ENCODE measurements around the gene PLAC1.

The PLAC1 gene

DNA sequence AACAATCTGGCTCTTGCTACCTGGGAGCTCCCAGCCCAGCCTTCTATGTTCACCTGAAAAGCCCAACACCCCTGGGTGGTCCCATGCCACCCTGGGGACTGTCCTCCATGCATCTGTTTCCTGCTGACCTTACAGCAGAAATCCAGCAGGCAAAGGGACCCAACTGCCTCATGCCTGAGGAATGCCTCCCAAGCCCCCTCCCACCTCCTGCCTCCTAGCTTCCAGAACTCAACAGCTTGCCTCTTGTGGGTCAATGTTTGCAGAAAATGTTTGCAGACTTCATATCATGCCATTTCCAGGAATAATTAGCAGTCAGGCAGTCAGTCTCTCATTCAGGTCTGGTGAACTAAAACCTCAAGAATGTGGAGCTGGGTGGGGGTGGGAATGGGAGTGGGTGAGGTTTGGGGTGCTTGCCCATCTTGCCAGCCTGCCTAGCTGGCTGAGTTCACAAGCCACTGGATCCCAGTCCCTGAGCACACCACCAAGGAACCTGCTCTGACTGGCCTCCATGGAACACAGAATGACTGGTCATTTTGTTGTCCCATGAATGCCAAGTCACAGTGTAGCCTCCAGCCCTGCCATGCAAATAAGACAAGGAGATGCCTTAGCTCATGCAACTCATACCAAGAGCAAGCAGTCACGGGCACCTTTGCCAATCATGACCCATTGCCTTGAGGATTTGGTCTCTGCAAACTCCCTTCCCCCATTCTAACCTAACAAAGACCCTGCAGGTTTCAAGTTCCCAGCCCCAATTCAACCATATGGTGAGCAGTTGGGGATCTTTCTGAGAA is 12.1 kb upstream of the PLAC1 start:
- DNase-seq (ENCODE audit: low read depth), result no peak

- DNase-seq (ENCODE audit: low read depth), result no peak
Observed at GRCh38 chrX:134669378-134670098, 11.3 kb upstream of the PLAC1 start.

GRCh38 chrX:134664202-134664601 is 5.9 kb upstream of the PLAC1 start:
- no peak for DNase-seq (ENCODE audit: low read depth)

DNA sequence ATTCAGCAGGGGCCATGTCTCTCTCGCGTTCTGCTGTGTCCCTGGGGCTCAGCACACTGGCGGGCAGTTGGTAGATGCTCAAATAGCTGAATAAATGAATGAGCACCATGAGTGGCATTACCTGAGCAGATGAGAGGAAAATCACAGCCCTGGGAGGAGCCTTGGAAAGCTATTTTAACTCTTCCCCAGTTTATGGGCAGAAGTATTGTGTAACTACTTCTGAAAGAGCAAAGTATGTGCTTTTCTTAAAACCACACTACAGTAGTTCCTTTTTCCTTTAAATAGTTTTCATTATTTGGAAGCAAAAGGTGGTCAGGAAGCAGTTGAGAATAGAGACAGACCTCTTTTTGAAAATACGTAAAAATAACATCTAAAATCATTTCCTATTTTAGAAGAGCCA is 3.0 kb upstream of the PLAC1 start:
- no peak for DNase-seq (ENCODE audit: low read depth)

DNA sequence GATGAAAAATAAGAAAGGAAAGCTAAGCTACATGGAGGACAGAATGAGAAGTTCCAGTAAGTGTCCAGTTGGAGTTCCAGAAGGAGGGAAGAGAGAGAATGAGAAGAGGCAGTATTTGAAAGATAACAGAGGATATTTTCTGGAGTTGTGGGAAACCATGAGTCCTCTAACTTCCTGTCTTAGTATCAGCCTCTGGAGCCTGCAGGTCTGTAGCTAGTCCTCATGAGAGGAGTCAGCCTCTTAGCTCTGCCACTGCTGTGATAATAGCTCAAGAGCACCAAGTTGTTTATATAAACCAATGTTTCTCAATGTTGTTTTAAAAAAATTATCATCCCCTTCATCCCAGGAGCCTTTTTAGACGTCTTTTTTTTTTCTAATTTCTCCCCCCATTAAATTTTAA is 2.4 kb upstream of the PLAC1 start:
- no peak for DNase-seq (ENCODE audit: low read depth)

- DNase-seq (ENCODE audit: low read depth), result no peak
Observed at GRCh38 chrX:134659761-134660160, 1.5 kb upstream of the PLAC1 start.

DNA sequence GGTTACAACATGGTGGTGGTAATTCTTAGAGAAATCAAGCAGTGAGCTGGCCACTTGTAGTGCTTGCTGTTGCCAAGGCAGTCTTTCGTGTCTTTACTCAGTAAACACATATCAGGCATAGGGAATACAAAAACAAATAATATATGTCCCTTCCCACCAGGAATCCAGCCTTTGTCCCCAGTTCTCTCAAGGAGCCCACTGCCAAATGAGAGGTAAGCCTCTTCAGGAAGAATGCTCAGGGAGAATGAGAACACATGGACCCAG is 421 bp upstream of the PLAC1 start:
- DNase-seq (ENCODE audit: low read depth), result no peak

DNA sequence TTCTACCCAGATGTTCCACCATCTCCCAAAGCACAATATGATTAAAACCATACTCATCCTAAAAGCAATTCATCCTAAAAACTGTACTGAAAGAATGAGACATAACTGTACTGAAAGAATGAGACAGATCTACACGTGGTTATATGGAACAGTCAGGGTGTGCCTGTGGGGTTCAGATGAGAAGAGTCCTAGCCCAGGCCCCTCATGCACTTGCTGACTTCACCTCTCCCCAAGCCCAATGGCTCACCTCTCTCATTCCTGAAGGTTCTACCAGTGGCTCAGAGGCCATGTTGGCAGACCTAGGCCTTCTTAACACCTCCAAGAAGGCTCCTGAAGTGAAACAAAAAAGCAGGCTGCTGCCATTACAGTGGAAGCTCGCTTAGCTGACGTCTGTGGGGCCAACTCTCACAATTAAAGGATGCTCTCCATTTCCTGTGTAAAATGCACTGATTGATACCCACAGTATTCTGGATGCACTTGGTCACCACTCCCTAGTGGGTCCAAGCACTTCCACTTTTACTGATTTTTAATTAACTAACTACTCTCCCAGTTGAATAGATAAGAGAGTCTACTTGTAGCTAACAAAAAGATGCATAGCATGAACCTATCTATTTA is 3.8 kb downstream of the PLAC1 start:
- no peak for DNase-seq (ENCODE audit: low read depth)

DNA sequence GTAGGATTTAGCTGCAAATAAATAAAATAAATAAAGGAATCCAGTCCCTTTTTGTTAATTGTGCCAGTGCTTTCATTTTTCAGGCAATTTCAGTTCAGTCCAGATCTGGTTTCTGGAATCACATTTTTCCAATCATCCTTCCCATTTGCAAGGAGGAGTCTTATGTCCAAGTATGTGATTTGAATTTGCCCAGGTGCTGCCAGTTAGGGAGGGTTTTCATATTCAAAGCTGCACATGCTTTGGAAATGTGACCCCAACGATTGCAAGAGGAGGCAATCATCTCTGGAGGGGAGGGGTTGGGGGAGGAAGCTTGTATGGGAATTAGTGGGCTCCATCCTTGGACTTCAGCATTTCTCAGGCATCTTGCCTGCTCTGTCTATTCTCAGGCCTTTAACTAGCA is 4.4 kb downstream of the PLAC1 start:
- DNase-seq (ENCODE audit: low read depth), result no peak

DNA sequence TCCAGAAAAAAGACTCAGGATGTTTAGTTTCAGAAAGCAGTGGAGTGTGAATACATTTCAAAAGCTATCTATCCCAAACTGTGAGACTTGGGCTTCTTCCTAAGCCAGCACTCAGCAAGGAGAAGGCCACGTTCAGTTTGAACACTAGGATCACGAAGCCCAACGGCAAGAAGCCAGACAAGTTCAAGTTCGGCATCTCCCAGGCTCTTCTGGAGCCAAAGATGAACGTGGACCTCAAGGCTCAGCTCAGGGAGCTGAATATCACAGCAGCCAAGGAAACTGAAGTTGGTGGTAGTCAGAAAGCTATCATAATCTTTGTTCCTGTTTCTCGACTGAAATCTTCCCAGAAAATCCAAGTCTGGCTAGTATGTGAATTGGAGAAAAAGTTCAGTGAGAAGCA is 7.6 kb downstream of the PLAC1 start:
- DNase-seq (ENCODE audit: low read depth), result no peak

- DNase-seq (ENCODE audit: low read depth), result no peak
Observed at GRCh38 chrX:134649770-134650169, 8.5 kb downstream of the PLAC1 start.

DNA sequence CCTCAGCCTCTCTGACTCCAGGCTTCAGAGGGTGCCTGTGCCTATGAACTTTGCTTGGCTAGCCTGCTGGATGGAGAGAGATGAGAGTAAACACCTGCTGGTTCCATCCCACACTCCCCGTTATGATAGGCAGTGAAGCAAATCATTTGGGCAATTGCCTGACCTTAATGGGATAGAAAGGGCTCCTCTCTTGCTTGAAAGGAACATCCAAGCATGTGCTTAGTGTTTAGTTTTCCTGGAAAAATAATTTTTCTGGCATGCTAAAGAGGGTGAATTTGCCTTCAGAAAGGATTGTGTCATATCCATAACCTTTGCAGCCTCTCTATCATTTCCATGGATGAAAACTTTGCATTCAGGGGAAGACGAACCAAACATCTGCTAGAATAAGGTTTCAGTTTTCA is 10.8 kb downstream of the PLAC1 start:
- DNase-seq (ENCODE audit: low read depth), result no peak

- DNase-seq (ENCODE audit: low read depth), result no peak
Observed at GRCh38 chrX:134646691-134647090, 11.6 kb downstream of the PLAC1 start.

- DNase-seq (ENCODE audit: low read depth), result no peak
Observed at GRCh38 chrX:134645936-134646543, 12.2 kb downstream of the PLAC1 start.

- no peak for DNase-seq (ENCODE audit: low read depth)
Observed at GRCh38 chrX:134642386-134642785, 15.9 kb downstream of the PLAC1 start.

GRCh38 chrX:134641346-134641745 is 16.9 kb downstream of the PLAC1 start:
- DNase-seq (ENCODE audit: low read depth), result no peak

DNA sequence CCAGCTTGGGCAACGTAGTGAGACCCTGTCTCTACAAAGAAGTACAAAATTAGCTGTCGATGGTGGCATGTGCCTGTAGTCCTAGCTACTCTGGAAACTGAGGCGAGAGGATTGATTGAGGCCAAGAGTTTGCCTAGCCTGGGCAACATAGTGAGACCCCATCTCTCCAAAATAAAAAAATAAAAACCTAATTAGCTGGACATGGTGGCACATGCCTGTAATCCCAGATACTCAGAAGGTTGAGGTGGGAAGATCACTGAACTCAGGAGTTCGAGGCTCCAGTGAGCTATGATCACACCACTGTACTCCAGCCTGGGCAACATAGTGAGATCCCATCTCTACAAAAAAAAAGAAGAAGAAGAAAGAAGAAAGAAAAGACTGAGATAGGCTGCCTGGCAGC is 17.4 kb downstream of the PLAC1 start:
- no peak for DNase-seq (ENCODE audit: low read depth)

- no peak for DNase-seq (ENCODE audit: low read depth)
Observed at GRCh38 chrX:134636851-134637250, 21.4 kb downstream of the PLAC1 start.

GRCh38 chrX:134634691-134635090 is 23.6 kb downstream of the PLAC1 start:
- DNase-seq (ENCODE audit: low read depth), result no peak

DNA sequence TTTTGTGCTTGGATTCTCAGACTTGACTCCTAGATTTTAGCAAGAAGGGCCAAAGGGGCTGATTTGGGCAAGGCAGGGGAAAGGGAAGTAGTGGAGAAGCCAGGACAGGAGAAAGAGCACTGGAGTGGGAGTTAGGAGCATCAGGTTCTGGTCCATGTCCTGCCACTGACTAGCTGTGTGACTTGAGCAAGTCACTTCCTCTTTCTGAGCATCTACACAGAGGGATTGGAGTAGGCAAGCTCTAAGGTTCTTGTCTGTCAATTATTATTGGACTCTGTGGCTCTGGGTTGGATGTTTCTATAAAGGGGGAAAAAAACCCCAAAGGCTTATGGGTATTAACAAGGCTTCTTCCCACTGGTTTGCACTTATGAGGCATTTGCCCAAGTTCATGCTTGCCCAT is 24.4 kb downstream of the PLAC1 start:
- no peak for DNase-seq (ENCODE audit: low read depth)

DNA sequence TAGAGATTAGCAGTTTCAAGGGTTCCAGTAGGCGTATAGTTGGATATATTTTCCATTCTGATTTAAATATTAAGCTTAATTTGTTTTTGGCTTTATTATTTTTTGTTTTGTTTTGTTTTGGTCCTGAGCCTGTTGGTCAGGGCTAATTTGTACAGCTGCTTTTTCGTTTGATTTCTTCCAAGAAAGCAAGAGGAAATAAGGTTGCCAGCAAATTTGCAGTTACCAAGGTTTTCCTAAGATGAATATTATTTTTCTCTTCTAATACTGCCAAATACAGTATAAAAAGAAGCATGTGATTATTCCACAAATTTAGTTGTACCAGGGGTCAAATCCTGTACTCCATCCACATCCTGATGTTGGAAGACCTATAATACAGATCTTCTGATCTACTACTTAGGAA is 24.9 kb downstream of the PLAC1 start:
- DNase-seq (ENCODE audit: low read depth), result no peak

DNA sequence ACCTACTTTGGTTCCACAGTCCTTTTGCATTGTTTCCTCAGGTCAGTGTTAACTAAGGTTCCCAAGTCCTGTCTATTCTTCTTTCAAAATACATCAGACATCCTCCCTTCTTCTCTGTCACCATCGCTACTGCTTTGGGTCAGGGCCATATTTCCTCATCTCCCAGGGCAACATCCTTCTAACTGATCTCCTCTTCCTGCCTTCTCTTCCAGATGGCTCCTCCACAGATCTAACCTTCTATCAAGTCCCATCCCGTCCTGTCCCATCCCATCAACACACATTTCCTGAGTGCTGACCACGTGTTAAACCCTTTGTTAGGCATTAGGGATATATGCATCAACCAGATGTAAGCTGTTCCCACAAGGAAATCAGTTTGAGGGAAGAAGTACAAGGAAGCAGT is 25.9 kb downstream of the PLAC1 start:
- no peak for DNase-seq (ENCODE audit: low read depth)

All from T follicular helper cell (primary cell).